Heart right ventricle (tissue), 16 donors: ENCODE results near the gene SCCPDH. TPM values are rescaled to one million over a fixed set of nuclear protein-coding genes. Genes with fewer than 3 reads are reported as not detected.

Experiments used
- ATAC-seq, 8 donors: fragments of 200-7000 bp; cut with Tn5 transposase; one replicate each; pipeline ENCODE4 v1.9.1; 2020; ENCODE audit warnings: mild to moderate bottlenecking in 8 of 8, moderate library complexity in 8 of 8, moderate number of reproducible peaks in 1 of 8
- DNase-seq, 2 donors: peaks; one replicate each; pipeline ENCODE4 v3.0.0-alpha.2; 2020
- H3K27ac ChIP-seq, 10 donors: fragments of 200-600 bp; sonication (generic) in 2 of 10; one replicate each; pipeline versions ENCODE4 v1.5.0 to v1.8.0; 2020 to 2022; ENCODE audit warnings: mild to moderate bottlenecking in 3 of 10
- H3K27me3 ChIP-seq, 7 donors: fragments of 200-600 bp; one replicate each; pipeline ENCODE4 v1.8.0; 2021 to 2022; ENCODE audit warnings: mild to moderate bottlenecking in 2 of 7
- H3K36me3 ChIP-seq, 9 donors: fragments of 200-600 bp; sonication (generic) in 1 of 9; one replicate each; pipeline versions ENCODE4 v1.5.0 to v1.8.0; 2020 to 2022; ENCODE audit warnings: mild to moderate bottlenecking in 2 of 9
- H3K4me1 ChIP-seq, 9 donors: fragments of 200-600 bp; sonication (generic) in 1 of 9; one replicate each; pipeline versions ENCODE4 v1.5.0 to v1.8.0; 2020 to 2022; ENCODE audit warnings: mild to moderate bottlenecking in 4 of 9
- H3K4me3 ChIP-seq, 10 donors: fragments of 200-600 bp; sonication (generic) in 2 of 10; one replicate each; pipeline versions ENCODE4 v1.5.0 to v1.8.0; 2020 to 2022; ENCODE audit warnings: mild to moderate bottlenecking in 7 of 10, moderate library complexity in 2 of 10
- H3K9me3 ChIP-seq, 11 donors: fragments of 200-600 bp in 10 of 11; sonication (generic) in 2 of 11; one replicate each; pipeline versions ENCODE4 v1.5.0 to v1.8.0; 2013 to 2022; ENCODE audit warnings: mild to moderate bottlenecking in 2 of 11, control low read depth in 1 of 11, moderate library complexity in 1 of 11
- WGBS, 2 donors: extraction: QIAGEN DNeasy Blood & Tissue Kit; methylation state at CpG; one replicate each; pipeline ENCODE4 v1.1.7; 2013; ENCODE audit warnings: inconsistent platforms in 1 of 2; 5-methylcytosine and 5-hydroxymethylcytosine counted together
- intact Hi-C, 10 donors: fragments of 100-400 bp; cut with DNase I; formaldehyde crosslinking; loops; one replicate each; pipeline versions ENCODE4 v1.11.1 to v1.14.2; 2022
- polyA plus RNA-seq, 2 donors: library from polyadenylated mRNA; stranded (reverse); fragments of 200-250 nt; gene quantifications; one replicate each; pipeline ENCODE4 v1.2.3, GENCODE V29; 2013
- total RNA-seq, 10 donors: library from RNA; stranded (reverse); fragmentation: NEBNext Ultra II Directional in 3 of 10; extraction: Animal tissue kit (Norgen Biotek cat#: 25700) in 3 of 10; gene quantifications; one replicate each; pipeline versions ENCODE4 v1.2.1 to v1.2.4, GENCODE V29; 2021 to 2023
- TF ChIP-seq, protein P1 (sequence below), 9 donors: fragments of 200-600 bp; sonication (generic) in 2 of 9; IDR thresholded peaks; one replicate each; pipeline versions ENCODE4 v1.5.0 to v1.8.0; 2021 to 2022; ENCODE audit warnings: antibody characterized with exemption in 9 of 9, mild to moderate bottlenecking in 5 of 9, moderate library complexity in 1 of 9
- donor health status: Arrhythmogenic right ventricular cardiomyopathy.
- donor health status: ischemic (EF 13 %, LVEDD 7.1; RV severe dilation, severe dysfunction).
- donor health status: healthy with polysubstance abuse.
- donor health status: DM: no; HTN: yes; CAD: no.
- donor health status: DM: no; HTN: no; CAD: no.
- donor health status: ischemic (EF 25% LVEDD 6.9; RV normal size, moderate dysfunction).
- donor health status: ischemic (EF 25% LVEDD 5.7; RV mildly dilated, moderate dysfunction).
- donor health status: healthy.
- donor health status: DM: yes; HTN: yes; CAD: no.
- donor health status: Ischemic cardiomyopathy.
- donor health status: ischemic (EF 35%, LVEDD 5.7; RV mildly dilated, moderate dysfunction).
- donor health status: nonischemic (EF 11% LVEDD 7.7; RV severe dilation, severe dysfunction).
- donor health status: DM: yes; HTN: yes; CAD: no.
- donor health status: PGD.
- donor health status: ischemic (EF 29% LVEDD 5.4; RV normal size, mild dysfunction).
- donor health status: nonischemic (EF 23%, LVEDD 6.1; RV moderate dilation, normal function).

Gene SCCPDH
- total and polyA plus RNA-seq, 12 donors: 9.9 to 37.5 (median 30.8) TPM

DNA sequence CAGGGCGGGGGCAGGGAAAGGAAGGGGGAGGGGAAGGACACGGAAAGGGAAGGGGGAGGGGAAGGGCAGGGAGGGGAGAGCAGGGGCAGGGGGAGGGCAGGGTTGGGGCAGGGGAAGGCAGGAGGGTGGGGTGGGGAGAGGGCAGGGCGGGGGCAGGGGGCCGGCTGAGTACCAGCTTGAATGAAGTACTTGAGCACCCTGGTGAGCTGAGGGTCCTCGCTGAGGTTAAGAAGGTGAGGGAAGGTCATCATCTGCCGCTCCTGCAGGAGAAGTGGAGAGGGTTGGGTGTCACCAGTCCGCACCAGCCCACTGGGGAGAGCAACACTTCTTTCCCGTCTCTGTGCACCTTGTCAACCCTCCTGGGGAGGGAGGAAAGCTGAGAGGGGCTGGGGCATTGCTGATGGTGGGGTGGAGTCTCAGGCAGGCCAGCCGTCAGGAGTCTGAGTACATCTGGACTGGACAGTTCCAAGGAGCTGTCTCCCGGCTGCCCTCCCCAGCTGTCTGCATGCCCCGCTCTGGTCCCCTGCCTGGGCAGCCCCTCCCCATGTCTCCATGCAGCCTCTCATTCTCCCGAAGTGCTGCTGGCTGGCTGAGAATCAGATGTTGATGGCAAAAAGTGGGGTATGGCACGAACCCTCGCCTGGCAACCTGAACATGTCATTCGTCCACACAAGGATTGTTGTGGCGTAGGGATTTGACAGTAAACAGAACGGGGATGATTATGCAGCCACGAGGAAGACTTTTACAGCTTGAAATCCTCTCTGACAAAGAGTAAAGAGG is 70.0 kb downstream of the SCCPDH start:
- no peaks in the 10 kb centered on the region for H3K9me3 ChIP-seq
- WGBS, 2 donors: 27 to 41% methylated on average over 15 to 18 of the region's 18 CpGs
- intact Hi-C loops: no loop called here
- ATAC-seq (peak in 2 of 8 donors; percentile 9 to 27), DNase-seq (no peak)
- H3K27ac ChIP-seq: peak overlapping the region in 1 of 10 donors; percentile 58
- peaks cover 0 to 4% (median 0%) of the 10 kb centered on the region in 7 donors for H3K27me3 ChIP-seq
- TF ChIP-seq, protein P1, sequence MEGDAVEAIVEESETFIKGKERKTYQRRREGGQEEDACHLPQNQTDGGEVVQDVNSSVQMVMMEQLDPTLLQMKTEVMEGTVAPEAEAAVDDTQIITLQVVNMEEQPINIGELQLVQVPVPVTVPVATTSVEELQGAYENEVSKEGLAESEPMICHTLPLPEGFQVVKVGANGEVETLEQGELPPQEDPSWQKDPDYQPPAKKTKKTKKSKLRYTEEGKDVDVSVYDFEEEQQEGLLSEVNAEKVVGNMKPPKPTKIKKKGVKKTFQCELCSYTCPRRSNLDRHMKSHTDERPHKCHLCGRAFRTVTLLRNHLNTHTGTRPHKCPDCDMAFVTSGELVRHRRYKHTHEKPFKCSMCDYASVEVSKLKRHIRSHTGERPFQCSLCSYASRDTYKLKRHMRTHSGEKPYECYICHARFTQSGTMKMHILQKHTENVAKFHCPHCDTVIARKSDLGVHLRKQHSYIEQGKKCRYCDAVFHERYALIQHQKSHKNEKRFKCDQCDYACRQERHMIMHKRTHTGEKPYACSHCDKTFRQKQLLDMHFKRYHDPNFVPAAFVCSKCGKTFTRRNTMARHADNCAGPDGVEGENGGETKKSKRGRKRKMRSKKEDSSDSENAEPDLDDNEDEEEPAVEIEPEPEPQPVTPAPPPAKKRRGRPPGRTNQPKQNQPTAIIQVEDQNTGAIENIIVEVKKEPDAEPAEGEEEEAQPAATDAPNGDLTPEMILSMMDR (IDR thresholded peaks at IDR 0.05): no peak
- H3K4me1 ChIP-seq: peaks cover 0 to 31% (median 12%) of the 10 kb centered on the region in 9 donors
- no peaks in the 10 kb centered on the region for H3K36me3 ChIP-seq
- H3K4me3 ChIP-seq: no peak overlapping the region

DNA sequence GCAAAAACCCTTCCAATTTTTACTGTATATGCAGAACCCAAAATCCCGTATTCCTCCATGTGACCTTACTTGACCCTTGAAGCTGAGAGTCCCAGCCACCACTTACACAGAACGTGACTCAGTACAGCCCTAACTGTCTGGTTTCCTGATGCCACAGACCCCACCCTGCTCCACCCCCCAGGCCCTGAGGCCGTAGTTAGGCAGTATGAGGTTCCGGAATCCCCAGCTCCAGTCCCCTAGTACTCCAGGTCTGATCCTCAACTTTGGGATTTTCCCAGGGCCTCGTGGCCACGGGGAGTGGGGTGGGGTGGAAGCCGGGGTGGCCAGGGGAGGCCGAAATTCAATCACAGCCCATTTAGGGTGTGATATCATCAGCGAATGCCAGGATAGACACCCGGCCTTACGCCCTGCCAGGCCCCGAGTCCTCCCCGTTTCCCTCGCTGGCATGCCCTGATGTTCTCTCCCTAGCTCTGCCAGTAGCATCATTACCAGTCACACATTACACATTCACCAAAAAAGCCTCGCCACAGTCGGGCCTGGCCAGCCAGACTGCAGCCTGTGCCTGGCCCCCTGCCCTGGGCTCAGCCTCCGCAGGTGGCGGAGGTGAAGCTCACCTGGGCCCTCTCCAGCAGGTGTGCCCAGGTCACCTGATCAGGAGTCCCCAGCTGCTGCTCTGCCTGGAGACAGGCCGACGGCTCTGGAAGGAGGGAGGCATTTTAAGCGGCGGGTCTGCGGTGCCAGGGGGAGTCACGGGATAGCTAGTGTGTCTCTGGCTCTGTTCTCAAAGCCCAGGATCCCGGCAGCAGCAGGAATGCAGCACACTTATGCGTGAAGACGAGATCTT is 70.8 kb downstream of the SCCPDH start:
- TF ChIP-seq, protein P1 (IDR thresholded peaks at IDR 0.05): no peak
- WGBS, 2 donors: 64 to 68% methylated on average over 27 of the region's 27 CpGs
- intact Hi-C loops: no loop called here
- peak in 6 of 8 donors; percentile 16 to 53 (median 30) for ATAC-seq
- Histone ChIP-seq H3K4me1 (peaks cover 0 to 29% (median 12%) of the 10 kb centered on the region in 9 donors), H3K27ac (peak overlapping the region in 2 of 10 donors; percentile 6 to 58), H3K9me3 (no peaks in the 10 kb centered on the region), H3K27me3 (peaks cover 0 to 4% (median 0%) of the 10 kb centered on the region in 7 donors), H3K4me3 (no peak overlapping the region), H3K36me3 (no peaks in the 10 kb centered on the region)
- DNase-seq: no peak

DNA sequence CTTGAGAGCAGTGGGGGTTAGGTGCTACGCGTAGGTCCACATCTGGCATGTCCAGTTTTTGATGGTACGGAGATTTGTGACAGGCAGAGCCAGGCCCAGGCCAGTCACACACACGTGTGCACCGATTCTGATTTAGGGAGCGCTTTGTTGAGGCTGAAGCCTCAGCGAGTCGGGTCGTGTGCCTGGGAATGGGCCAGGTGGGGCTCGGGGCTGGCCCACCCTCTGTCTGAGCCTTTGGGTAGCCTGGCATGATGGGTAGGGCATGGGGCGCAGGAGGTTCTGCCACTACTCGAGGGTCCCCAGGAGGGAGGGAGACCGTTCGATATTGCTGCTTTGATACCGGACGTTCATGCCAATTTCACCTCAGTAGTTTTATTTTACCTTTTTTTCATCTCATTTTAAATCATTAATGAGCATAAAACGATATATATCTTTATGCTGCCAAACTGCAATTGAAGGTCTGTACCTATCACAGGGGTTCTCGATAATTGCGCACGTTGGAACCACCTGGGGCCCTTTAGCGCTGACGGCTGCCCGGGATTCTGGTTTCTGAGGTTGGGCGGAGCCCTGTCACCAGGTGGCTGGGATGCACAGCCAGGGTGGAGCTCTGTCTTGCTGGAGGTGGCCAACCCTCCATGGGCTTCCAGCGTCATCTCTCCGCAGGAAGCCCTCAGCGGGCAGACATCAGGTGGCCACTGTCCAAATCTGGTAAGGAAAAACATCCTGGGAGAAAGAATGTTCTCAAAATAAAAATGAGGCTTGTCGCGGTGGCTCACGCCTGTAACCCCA is 71.9 kb downstream of the SCCPDH start:
- 90 to 92% methylated on average over 30 of the region's 30 CpGs for WGBS, 2 donors
- intact Hi-C loops: no loop called here
- peaks cover 0 to 33% (median 12%) of the 10 kb centered on the region in 9 donors for H3K4me1 ChIP-seq
- peak overlapping the region in 1 of 10 donors; percentile 58 for H3K27ac ChIP-seq
- DNase-seq: no peak
- no peaks in the 10 kb centered on the region for H3K9me3 ChIP-seq
- H3K27me3 ChIP-seq: peaks cover 0 to 4% (median 0%) of the 10 kb centered on the region in 7 donors
- no peak overlapping the region for H3K4me3 ChIP-seq
- no peak for ATAC-seq
- TF ChIP-seq, protein P1 (IDR thresholded peaks at IDR 0.05): no peak
- no peaks in the 10 kb centered on the region for H3K36me3 ChIP-seq

DNA sequence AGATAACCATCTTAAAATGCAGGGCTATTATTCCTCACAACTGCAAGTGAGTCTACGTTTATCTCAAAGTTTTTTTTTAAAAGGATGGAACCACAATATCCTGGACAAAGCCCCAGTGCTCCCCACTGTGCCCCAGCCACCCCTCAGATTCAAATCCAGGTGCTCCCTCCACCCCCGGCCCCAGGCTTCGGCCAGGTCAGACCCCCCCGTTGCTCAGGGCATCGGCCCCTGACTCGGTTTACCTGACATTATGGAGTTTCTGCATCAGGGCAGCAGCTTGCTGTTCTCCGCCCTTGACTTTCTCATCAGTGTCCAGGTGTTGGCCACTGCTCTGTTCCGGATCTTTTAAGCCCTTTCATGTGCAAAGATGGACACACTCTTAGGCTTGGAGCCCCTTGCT is 72.9 kb downstream of the SCCPDH start:
- no peak for ATAC-seq
- 84 to 91% methylated on average over 8 of the region's 8 CpGs for WGBS, 2 donors
- Histone ChIP-seq H3K27ac (no peak overlapping the region), H3K4me3 (no peak overlapping the region), H3K9me3 (no peaks in the 10 kb centered on the region), H3K4me1 (peaks cover 0 to 36% (median 12%) of the 10 kb centered on the region in 9 donors), H3K36me3 (no peaks in the 10 kb centered on the region), H3K27me3 (peaks cover 0 to 4% (median 0%) of the 10 kb centered on the region in 7 donors)
- TF ChIP-seq, protein P1 (IDR thresholded peaks at IDR 0.05): no peak
- no peak for DNase-seq
- intact Hi-C loops: no loop called here
